Mesenchymal stem cell (in vitro differentiated cells and primary cell): ENCODE data around the gene PINK1.
A peak's percentile ranks its signal among the peaks of the same experiment; 100 is the strongest.

ENCODE experiments used
- DNase-seq: peaks from one replicate; pipeline ENCODE4 v3.0.0-alpha.2; 2013
- H2AFZ ChIP-seq: one replicate; pipeline ENCODE4 v1.6.1; 2013; ENCODE audit warnings: low read depth, mild to moderate bottlenecking, control low read depth, inconsistent platforms, low read length, moderate library complexity
- H2AK5ac ChIP-seq: 2 replicates; pipeline ENCODE4 v1.6.1; 2013; ENCODE audit warnings: low read length, moderate library complexity, mild to moderate bottlenecking, inconsistent platforms; ENCODE audit not compliant: severe bottlenecking
- H2BK120ac ChIP-seq: one replicate; pipeline ENCODE4 v1.6.1; 2013; ENCODE audit warnings: low read depth, mild to moderate bottlenecking, inconsistent platforms, low read length, moderate library complexity
- H2BK12ac ChIP-seq, 2 experiments: one replicate each; pipeline ENCODE4 v1.6.1; 2013; ENCODE audit warnings: inconsistent platforms in 2 of 2, low read length in 2 of 2, mild to moderate bottlenecking in 2 of 2, moderate library complexity in 2 of 2, control low read depth in 1 of 2
- H2BK15ac ChIP-seq: one replicate; pipeline ENCODE4 v1.6.1; 2013; ENCODE audit warnings: mild to moderate bottlenecking, low read depth, inconsistent platforms; ENCODE audit not compliant: poor library complexity, severe bottlenecking
- H2BK5ac ChIP-seq: 2 replicates; pipeline ENCODE4 v1.6.1; 2013; ENCODE audit warnings: low read depth, mild to moderate bottlenecking, low read length, control low read depth, inconsistent platforms; ENCODE audit not compliant: poor library complexity, severe bottlenecking
- H3K14ac ChIP-seq, 2 experiments: one replicate each; pipeline ENCODE4 v1.6.1; 2013; ENCODE audit warnings: inconsistent platforms in 2 of 2, low read length in 2 of 2, control low read depth in 1 of 2, mild to moderate bottlenecking in 1 of 2, moderate library complexity in 1 of 2
- H3K18ac ChIP-seq, 2 experiments: one replicate each; pipeline ENCODE4 v1.6.1; 2013; ENCODE audit warnings: inconsistent platforms in 2 of 2, low read length in 2 of 2, control low read depth in 1 of 2, low read depth in 1 of 2, mild to moderate bottlenecking in 1 of 2
- H3K23ac ChIP-seq, 2 experiments: one replicate each; pipeline ENCODE4 v1.6.1; 2013; ENCODE audit warnings: inconsistent platforms in 2 of 2, low read length in 2 of 2, mild to moderate bottlenecking in 2 of 2, moderate library complexity in 2 of 2, control low read depth in 1 of 2
- H3K27ac ChIP-seq: 2 replicates; pipeline ENCODE4 v1.5.1; 2013; ENCODE audit warnings: mild to moderate bottlenecking, moderate library complexity, low read length, control low read depth, inconsistent platforms; ENCODE audit not compliant: poor library complexity, severe bottlenecking
- H3K27me3 ChIP-seq, 2 experiments: 2 replicates each; pipeline versions ENCODE4 v1.6.1 to v1.7.0; 2013; ENCODE audit warnings: low read length in 2 of 2, mild to moderate bottlenecking in 2 of 2, moderate library complexity in 2 of 2, control low read depth in 1 of 2, inconsistent platforms in 1 of 2; ENCODE audit not compliant: control insufficient read depth in 1 of 2, insufficient read depth in 1 of 2
- H3K36me3 ChIP-seq, 2 experiments: 2 replicates each; pipeline versions ENCODE4 v1.6.1 to v1.7.0; 2013; ENCODE audit warnings: low read length in 2 of 2, control low read depth in 1 of 2, inconsistent platforms in 1 of 2, low read depth in 1 of 2, mild to moderate bottlenecking in 1 of 2; ENCODE audit not compliant: insufficient read depth in 2 of 2, control insufficient read depth in 1 of 2
- H3K4ac ChIP-seq, 2 experiments: one replicate each; pipeline ENCODE4 v1.6.1; 2013; ENCODE audit warnings: inconsistent platforms in 2 of 2, low read length in 2 of 2, mild to moderate bottlenecking in 2 of 2, moderate library complexity in 2 of 2, control low read depth in 1 of 2, low read depth in 1 of 2
- H3K4me1 ChIP-seq: 2 replicates; pipeline ENCODE4 v1.6.1; 2013; ENCODE audit warnings: low read depth, low read length, control low read depth; ENCODE audit not compliant: control insufficient read depth, insufficient read depth
- H3K4me2 ChIP-seq: 2 replicates; pipeline ENCODE4 v1.6.1; 2013; ENCODE audit warnings: low read length, mild to moderate bottlenecking, inconsistent platforms; ENCODE audit not compliant: poor library complexity, severe bottlenecking
- H3K4me3 ChIP-seq, 2 experiments: 2 replicates each; pipeline versions ENCODE4 v1.5.1 to v1.7.0; 2013; ENCODE audit warnings: low read length in 2 of 2, mild to moderate bottlenecking in 2 of 2, control low read depth in 1 of 2, low read depth in 1 of 2; ENCODE audit not compliant: insufficient read depth in 1 of 2
- H3K79me1 ChIP-seq: replicated peaks from 2 replicates; pipeline ENCODE4 v1.6.1; 2013; ENCODE audit warnings: mild to moderate bottlenecking, control low read depth, low read length, inconsistent platforms; ENCODE audit not compliant: poor library complexity, severe bottlenecking
- H3K9ac ChIP-seq: 2 replicates; pipeline ENCODE4 v1.7.0; 2013; ENCODE audit warnings: mild to moderate bottlenecking, low read length, moderate library complexity
- H3K9me3 ChIP-seq: 2 replicates; pipeline ENCODE4 v1.7.0; 2013; ENCODE audit warnings: mild to moderate bottlenecking, low read length; ENCODE audit not compliant: control insufficient read depth
- H4K8ac ChIP-seq: one replicate; pipeline ENCODE4 v1.6.1; 2013; ENCODE audit warnings: inconsistent platforms, mild to moderate bottlenecking, low read length, moderate library complexity
- H4K91ac ChIP-seq: one replicate; pipeline ENCODE4 v1.6.1; 2013; ENCODE audit warnings: mild to moderate bottlenecking, low read length, inconsistent platforms
- WGBS: methylation state at CpG from one replicate; pipeline ENCODE4 v1.1.7; 2013; ENCODE audit warnings: mixed read lengths; 5-methylcytosine and 5-hydroxymethylcytosine counted together

Gene PINK1

DNA sequence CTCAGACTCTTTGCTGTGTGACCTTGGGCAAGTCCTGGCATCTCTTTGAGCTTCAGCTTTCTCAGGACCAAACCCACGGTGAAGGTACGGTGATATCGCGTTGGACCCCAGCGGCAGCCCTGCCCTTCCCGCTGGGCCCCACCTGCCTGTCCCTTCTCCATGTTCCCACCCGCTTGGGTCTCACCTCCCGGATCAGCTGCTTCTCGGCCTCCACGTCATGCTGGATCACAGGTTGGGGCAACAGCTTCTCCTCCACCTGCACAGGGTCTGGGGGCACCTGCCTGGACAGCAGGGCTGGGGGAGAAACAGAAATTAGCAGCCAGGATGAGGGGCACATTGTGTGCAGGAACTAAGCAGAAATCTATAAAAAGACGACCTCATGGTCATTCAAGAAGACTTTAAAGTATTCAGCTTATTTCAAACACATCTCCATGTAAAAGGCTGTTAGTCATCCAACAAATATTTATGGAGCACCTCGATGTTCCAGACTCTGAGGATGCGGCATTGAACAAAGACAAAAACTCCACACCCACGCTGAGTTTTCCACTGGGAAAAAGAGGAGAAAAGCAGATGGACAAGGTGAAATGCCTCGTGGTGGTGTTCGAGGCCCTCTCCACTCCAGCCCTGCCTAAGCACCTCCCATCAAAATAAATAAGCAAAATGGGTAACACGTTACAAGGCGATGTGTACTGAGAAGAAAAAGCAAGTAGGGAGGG lies 65.1 kb downstream of the PINK1 start:
- Histone ChIP-seq H3K9me3 (no peaks in the 10 kb centered on the region), H3K23ac (no peak overlapping the region), H2BK120ac (peak overlapping the region; percentile 44), H3K14ac (peak overlapping the region in 1 of 2 experiments; percentile 30), H4K91ac (peak overlapping the region; percentile 95), H3K79me1 (peaks cover 2% of the 10 kb centered on the region), H2BK15ac (peak overlapping the region; percentile 73), H3K27ac (peak overlapping the region; percentile 78), H4K8ac (peak overlapping the region; percentile 84), H3K4me3 (no peak overlapping the region), H3K18ac (peak overlapping the region; percentile 92), H3K4me2 (no peak overlapping the region), H3K4ac (peak overlapping the region; percentile 69 to 84), H2BK12ac (peak overlapping the region; percentile 76 to 92), H2AK5ac (peak overlapping the region; percentile 61), H2AFZ (no peak overlapping the region), H3K4me1 (peaks cover 29% of the 10 kb centered on the region), H3K27me3 (peaks cover 0 to 9% of the 10 kb centered on the region in 2 experiments), H3K9ac (no peak overlapping the region), H2BK5ac (no peak overlapping the region), H3K36me3 (no peaks in the 10 kb centered on the region)
- 72% methylated on average over 13 of the region's 18 CpGs for WGBS
- DNase-seq = peak; percentile 78

DNA sequence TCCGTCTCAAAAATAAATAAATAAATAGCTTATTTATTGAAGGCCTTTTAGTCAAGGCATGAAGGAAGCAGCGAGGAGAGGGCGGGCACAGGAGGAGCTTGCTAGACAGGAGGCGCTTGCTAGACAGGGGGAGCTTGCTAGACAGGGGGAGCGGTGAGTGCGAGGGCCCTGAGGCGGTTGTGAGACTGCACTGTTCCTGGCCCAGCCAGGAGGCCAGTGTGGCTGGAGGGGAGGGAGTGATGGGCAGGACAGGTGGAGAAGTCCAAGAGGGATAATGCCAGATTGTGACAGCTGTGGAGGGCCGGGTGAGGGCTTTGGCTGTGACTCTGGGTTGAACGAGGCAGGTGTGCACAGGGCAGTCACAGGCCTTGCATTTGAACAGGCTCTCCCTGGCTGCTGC lies 66.3 kb downstream of the PINK1 start:
- Histone ChIP-seq H4K91ac (peak overlapping the region; percentile 55), H2BK12ac (peak overlapping the region in 1 of 2 experiments; percentile 80), H2AK5ac (no peak overlapping the region), H2BK5ac (no peak overlapping the region), H3K18ac (peak overlapping the region in 1 of 2 experiments; percentile 6), H3K9me3 (no peaks in the 10 kb centered on the region), H3K36me3 (peaks cover 0 to 8% of the 10 kb centered on the region in 2 experiments), H2AFZ (no peak overlapping the region), H2BK120ac (no peak overlapping the region), H3K27ac (no peak overlapping the region), H4K8ac (peak overlapping the region; percentile 3), H3K4me2 (no peak overlapping the region), H3K4me3 (no peak overlapping the region), H3K9ac (no peak overlapping the region), H3K4me1 (peaks cover 29% of the 10 kb centered on the region), H2BK15ac (no peak overlapping the region), H3K23ac (no peak overlapping the region), H3K4ac (no peak overlapping the region), H3K27me3 (peaks cover 0 to 6% of the 10 kb centered on the region in 2 experiments), H3K14ac (peak overlapping the region in 1 of 2 experiments; percentile 29), H3K79me1 (peaks cover 2% of the 10 kb centered on the region)
- no peak for DNase-seq
- WGBS = 93% methylated on average over 8 of the region's 9 CpGs

DNA sequence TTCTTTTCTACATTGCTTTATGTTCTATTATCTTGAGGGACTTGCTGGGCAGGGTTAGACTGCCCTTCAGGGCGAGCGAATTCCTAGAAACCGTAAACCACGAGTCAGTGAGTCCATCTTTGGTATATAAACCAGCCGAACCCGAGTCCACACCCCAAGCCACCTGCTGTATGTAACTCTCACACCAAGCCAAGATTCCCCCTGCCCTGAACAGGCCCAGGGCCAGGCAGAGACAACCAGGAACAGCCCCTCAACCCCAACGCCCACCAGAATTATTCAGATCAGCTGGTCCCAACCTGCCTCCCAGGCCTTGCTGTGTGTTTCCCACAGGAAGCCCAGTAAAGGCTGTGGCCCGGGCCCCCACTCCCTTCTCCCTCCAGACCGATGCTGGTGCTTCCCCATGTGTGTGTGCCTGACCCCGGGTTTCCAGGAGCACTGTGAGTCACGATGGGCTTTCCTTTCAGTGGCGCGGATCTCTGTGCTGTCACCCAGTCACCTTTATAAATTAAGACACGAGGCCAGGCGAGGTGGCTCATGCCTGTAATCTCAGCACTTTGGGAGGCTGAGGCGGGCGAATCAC lies 67.5 kb downstream of the PINK1 start:
- H3K4me2 ChIP-seq = no peak overlapping the region
- H3K9ac ChIP-seq = no peak overlapping the region
- H3K79me1 ChIP-seq = peaks cover 2% of the 10 kb centered on the region
- H2BK5ac ChIP-seq = no peak overlapping the region
- no peak overlapping the region for H3K4me3 ChIP-seq
- peak overlapping the region in 1 of 2 experiments; percentile 10 for H3K4ac ChIP-seq
- 67% methylated on average over 17 of the region's 17 CpGs for WGBS
- H3K27ac ChIP-seq = no peak overlapping the region
- no peak overlapping the region for H2BK120ac ChIP-seq
- DNase-seq = peak; percentile 29
- H2BK12ac ChIP-seq = peak overlapping the region in 1 of 2 experiments; percentile 20
- peaks cover 25% of the 10 kb centered on the region for H3K4me1 ChIP-seq
- H3K14ac ChIP-seq = no peak overlapping the region
- H2AK5ac ChIP-seq = peak overlapping the region; percentile 62
- no peak overlapping the region for H4K8ac ChIP-seq
- no peaks in the 10 kb centered on the region for H3K9me3 ChIP-seq
- H3K27me3 ChIP-seq = peaks cover 0 to 6% of the 10 kb centered on the region in 2 experiments
- H3K36me3 ChIP-seq = peaks cover 0 to 12% of the 10 kb centered on the region in 2 experiments
- no peak overlapping the region for H3K23ac ChIP-seq
- H2BK15ac ChIP-seq = no peak overlapping the region
- no peak overlapping the region for H4K91ac ChIP-seq
- H2AFZ ChIP-seq = no peak overlapping the region
- H3K18ac ChIP-seq = no peak overlapping the region
